ENCODE data around the gene GGT6. TPM values are rescaled to one million over a fixed set of nuclear protein-coding genes. Genes with fewer than 3 reads are reported as not detected.
"Not testable (repeated sequence)": the region's sequence is repeated elsewhere in the genome, so short reads cannot be mapped to it uniquely, and the experiment has no call there.

Gene GGT6, protein sequence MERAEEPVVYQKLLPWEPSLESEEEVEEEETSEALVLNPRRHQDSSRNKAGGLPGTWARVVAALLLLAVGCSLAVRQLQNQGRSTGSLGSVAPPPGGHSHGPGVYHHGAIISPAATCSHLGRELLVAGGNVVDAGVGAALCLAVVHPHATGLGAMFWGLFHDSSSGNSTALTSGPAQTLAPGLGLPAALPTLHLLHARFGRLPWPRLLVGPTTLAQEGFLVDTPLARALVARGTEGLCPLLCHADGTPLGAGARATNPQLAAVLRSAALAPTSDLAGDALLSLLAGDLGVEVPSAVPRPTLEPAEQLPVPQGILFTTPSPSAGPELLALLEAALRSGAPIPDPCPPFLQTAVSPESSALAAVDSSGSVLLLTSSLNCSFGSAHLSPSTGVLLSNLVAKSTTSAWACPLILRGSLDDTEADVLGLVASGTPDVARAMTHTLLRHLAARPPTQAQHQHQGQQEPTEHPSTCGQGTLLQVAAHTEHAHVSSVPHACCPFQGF
- not detected for total RNA-seq
- polyA plus RNA-seq (ENCODE audit: insufficient read length in 2 of 2), result under 1 TPM in 1 of 2 donors, not detected in 1; 0.15 TPM
- long read RNA-seq, donor 1, result 0 reads
- long read RNA-seq, donor 2, result 0 reads
- long read RNA-seq, donor 3, partial matches to known transcripts, result 0 of 1 reads
- long read RNA-seq, donor 3, other reads (novel, unspliced or antisense), result 0 of 1 reads
- long read RNA-seq, donor 4, partial matches to known transcripts, result 0 of 1 reads
- long read RNA-seq, donor 4, other reads (novel, unspliced or antisense), result 0 of 1 reads

DNA sequence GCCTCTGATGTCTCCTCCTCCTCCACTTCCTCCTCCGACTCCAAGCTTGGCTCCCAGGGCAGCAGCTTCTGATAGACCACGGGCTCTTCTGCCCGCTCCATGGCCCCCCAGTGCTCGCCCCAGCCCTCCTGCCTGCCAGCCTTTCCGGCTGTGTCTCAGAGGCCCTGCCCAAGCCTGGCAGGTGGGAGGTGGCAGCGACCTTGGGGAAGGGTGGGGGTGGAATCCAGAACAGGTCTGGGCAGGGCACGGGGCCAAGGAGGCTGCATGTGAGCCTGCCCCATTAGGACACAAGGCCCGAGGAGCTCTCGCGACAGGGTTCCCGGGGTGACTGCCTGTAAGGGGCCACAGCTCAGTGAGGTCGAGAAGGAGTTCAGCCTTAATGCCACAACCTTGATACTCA, at the start of gene GGT6:
Gene GGT6, minus strand, starts transcription at position 157 of the 400 bp plus-strand sequence. Its CDS starts 56 bp downstream, at position 101.
- Histone ChIP-seq H3K36me3 (ENCODE audit: control insufficient read depth, insufficient read depth, low read length) (no peaks in the 10 kb centered on the region), H3K27ac (ENCODE audit: low read depth, low read length) (no peak within 1 kb of the TSS), H3K4me1 (ENCODE audit: control insufficient read depth, insufficient read depth, low read length) (peaks cover 10% of the 10 kb centered on the region), H3K9me3 (ENCODE audit: control insufficient read depth, insufficient read depth, low read length) (no peaks in the 10 kb centered on the region), H3K4me3 (ENCODE audit: low read depth, low read length) (no peak within 1 kb of the TSS), H3K27me3 (ENCODE audit: control insufficient read depth, insufficient read depth, low read length) (peaks cover 3% of the 10 kb centered on the region)
- WGBS (ENCODE audit: insufficient coverage), result 83% methylated on average over 12 of the region's 12 CpGs
- DNase-seq (ENCODE audit: low read depth in 4 of 6, low spot score in 6 of 6), result no peak

DNA sequence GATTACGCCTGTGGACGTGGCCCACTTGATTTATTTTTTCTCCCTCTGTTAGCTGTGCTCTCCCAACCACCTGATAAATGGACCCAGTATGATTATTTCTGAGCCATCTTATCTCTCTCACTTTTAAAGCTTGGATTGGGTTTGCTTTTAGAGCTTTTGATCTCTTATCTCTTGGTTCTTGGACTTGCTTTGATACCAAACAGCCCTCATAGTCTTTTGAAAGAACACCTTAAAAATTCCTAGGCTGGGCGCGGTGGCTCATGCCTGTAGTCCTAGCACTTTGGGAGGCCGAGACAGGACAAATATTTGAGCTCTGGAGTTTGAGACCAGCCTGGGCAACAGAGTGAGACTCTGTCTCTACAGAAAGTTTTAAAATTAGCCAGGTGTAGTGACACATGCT, 49.8 kb upstream of the GGT6 start:
- 90% methylated on average over 3 of the region's 5 CpGs for WGBS (ENCODE audit: insufficient coverage)

DNA sequence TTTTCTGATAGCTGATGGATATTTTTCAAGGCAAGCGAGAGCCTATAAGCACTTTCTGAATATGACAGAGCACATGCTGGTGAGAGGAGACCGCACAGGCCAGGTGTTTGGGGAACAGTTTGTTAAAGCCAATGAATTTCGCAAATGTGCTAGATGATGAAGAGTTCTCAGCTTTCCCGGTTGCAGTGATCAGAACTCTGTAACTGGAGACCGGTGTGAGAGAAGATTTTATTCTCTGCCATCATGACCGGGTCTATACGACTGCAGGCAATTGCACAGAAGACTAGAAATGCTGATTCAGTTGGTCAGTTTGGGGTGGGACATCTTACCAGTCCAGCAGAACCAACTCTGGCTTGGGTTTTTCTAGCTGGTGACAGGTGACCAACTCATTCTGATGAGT, 49.4 kb upstream of the GGT6 start:
- DNase-seq (ENCODE audit: low read depth in 4 of 6, low spot score in 6 of 6), result no peak
- Histone ChIP-seq H3K27me3 (ENCODE audit: control insufficient read depth, insufficient read depth, low read length) (no peaks in the 10 kb centered on the region), H3K36me3 (ENCODE audit: control insufficient read depth, insufficient read depth, low read length) (no peaks in the 10 kb centered on the region), H3K4me1 (ENCODE audit: control insufficient read depth, insufficient read depth, low read length) (peaks cover 29% of the 10 kb centered on the region), H3K4me3 (ENCODE audit: low read depth, low read length) (no peak overlapping the region), H3K9me3 (ENCODE audit: control insufficient read depth, insufficient read depth, low read length) (no peaks in the 10 kb centered on the region), H3K27ac (ENCODE audit: low read depth, low read length) (no peak overlapping the region)
- 97% methylated on average over 7 of the region's 7 CpGs for WGBS (ENCODE audit: insufficient coverage)

More for the DNA sequence above, 49.8 kb upstream of the GGT6 start:
- Histone ChIP-seq H3K4me1 (ENCODE audit: control insufficient read depth, insufficient read depth, low read length) (peaks cover 28% of the 10 kb centered on the region), H3K4me3 (ENCODE audit: low read depth, low read length) (no peak overlapping the region), H3K9me3 (ENCODE audit: control insufficient read depth, insufficient read depth, low read length) (no peaks in the 10 kb centered on the region), H3K27ac (ENCODE audit: low read depth, low read length) (no peak overlapping the region), H3K36me3 (ENCODE audit: control insufficient read depth, insufficient read depth, low read length) (no peaks in the 10 kb centered on the region), H3K27me3 (ENCODE audit: control insufficient read depth, insufficient read depth, low read length) (no peaks in the 10 kb centered on the region)
- DNase-seq (ENCODE audit: low read depth in 4 of 6, low spot score in 6 of 6), result no peak

DNA sequence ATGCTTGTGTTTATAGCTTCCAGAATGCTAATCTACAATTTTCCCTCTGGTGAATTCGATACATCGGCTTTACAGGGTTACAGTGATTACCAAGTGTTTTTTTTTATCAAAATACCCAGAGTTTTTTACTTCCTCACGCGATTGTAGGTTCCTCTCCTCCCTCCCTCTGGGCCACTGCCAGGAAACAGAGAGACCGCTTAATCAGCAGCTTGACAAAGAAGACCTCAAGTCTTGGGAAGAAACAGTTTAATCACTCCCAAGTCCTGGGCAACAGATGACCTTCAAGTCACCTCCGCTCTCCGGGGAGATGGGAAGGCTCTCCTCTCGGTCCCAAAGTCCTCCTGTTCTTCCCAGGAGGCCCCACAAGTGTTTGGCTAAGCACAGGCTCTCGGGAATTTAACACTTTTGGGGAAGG, 47.4 kb upstream of the GGT6 start:
- 11% methylated on average over 5 of the region's 9 CpGs for WGBS (ENCODE audit: insufficient coverage)
- H3K27me3 ChIP-seq (ENCODE audit: control insufficient read depth, insufficient read depth, low read length), result no peaks in the 10 kb centered on the region
- H3K27ac ChIP-seq (ENCODE audit: low read depth, low read length), result peak overlapping the region; percentile 77
- peaks cover 37% of the 10 kb centered on the region for H3K4me1 ChIP-seq (ENCODE audit: control insufficient read depth, insufficient read depth, low read length)
- peak in 3 of 6 donors; percentile 61 to 87 (median 85) for DNase-seq (ENCODE audit: low read depth in 4 of 6, low spot score in 6 of 6)
- no peaks in the 10 kb centered on the region for H3K9me3 ChIP-seq (ENCODE audit: control insufficient read depth, insufficient read depth, low read length)
- H3K4me3 ChIP-seq (ENCODE audit: low read depth, low read length), result no peak overlapping the region
- no peaks in the 10 kb centered on the region for H3K36me3 ChIP-seq (ENCODE audit: control insufficient read depth, insufficient read depth, low read length)

DNA sequence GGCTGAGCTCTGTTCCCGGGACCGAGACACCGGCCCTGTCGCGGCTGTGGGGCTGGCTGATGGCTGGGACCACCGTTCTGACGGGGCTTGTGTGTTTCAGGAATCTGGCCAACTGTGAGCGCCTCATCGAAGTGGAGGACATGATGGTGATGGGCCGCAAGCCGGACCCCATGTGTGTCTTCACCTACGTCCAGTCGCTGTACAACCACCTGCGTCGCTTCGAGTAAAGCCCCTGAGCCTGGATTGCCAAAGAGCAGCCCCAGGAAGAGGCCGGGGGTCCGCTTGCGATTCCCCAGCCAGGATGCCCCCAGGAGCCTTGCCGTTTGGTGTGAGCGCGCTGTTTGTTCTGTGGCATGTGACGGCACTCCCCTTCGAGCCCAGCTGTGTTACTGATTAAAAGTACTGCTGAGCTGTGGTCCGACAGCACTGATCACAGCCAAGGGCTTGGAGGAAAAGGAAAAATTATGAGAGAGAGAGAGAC, 46.9 kb upstream of the GGT6 start:
- Histone ChIP-seq H3K4me1 (ENCODE audit: control insufficient read depth, insufficient read depth, low read length) (peaks cover 37% of the 10 kb centered on the region), H3K9me3 (ENCODE audit: control insufficient read depth, insufficient read depth, low read length) (no peaks in the 10 kb centered on the region), H3K27me3 (ENCODE audit: control insufficient read depth, insufficient read depth, low read length) (no peaks in the 10 kb centered on the region), H3K27ac (ENCODE audit: low read depth, low read length) (peak overlapping the region; percentile 77), H3K4me3 (ENCODE audit: low read depth, low read length) (no peak overlapping the region), H3K36me3 (ENCODE audit: control insufficient read depth, insufficient read depth, low read length) (no peaks in the 10 kb centered on the region)
- WGBS (ENCODE audit: insufficient coverage), result 35% methylated on average over 25 of the region's 25 CpGs
- peak in 1 of 6 donors; percentile 44 for DNase-seq (ENCODE audit: low read depth in 4 of 6, low spot score in 6 of 6)

DNA sequence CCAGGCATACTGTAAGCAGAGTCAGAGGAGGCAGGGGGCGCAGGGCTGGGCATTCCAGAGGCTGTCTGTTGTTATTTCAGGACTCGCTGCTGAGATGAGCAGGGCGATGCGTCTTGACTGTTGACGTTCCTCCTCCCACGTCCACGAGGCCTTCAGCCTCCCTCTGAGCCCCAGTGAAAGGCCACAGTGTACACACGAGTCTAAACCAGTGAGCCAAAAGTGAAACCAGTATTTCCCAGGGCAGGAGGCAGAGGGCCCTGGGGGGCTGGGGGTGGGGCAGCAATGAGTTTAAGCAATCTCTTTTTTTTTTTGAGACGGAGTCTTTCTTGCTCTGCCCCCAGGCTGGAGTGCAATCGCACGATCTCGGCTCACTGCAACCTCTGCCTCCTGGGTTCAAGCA, 45.4 kb upstream of the GGT6 start:
- peak in 1 of 6 donors; percentile 62 for DNase-seq (ENCODE audit: low read depth in 4 of 6, low spot score in 6 of 6)
- H3K27me3 ChIP-seq (ENCODE audit: control insufficient read depth, insufficient read depth, low read length), result no peaks in the 10 kb centered on the region
- WGBS (ENCODE audit: insufficient coverage), result 67% methylated on average over 7 of the region's 12 CpGs
- no peak overlapping the region for H3K4me3 ChIP-seq (ENCODE audit: low read depth, low read length)
- H3K27ac ChIP-seq (ENCODE audit: low read depth, low read length), result peak overlapping the region; percentile 61
- no peaks in the 10 kb centered on the region for H3K9me3 ChIP-seq (ENCODE audit: control insufficient read depth, insufficient read depth, low read length)
- H3K4me1 ChIP-seq (ENCODE audit: control insufficient read depth, insufficient read depth, low read length), result peaks cover 39% of the 10 kb centered on the region
- H3K36me3 ChIP-seq (ENCODE audit: control insufficient read depth, insufficient read depth, low read length), result no peaks in the 10 kb centered on the region

DNA sequence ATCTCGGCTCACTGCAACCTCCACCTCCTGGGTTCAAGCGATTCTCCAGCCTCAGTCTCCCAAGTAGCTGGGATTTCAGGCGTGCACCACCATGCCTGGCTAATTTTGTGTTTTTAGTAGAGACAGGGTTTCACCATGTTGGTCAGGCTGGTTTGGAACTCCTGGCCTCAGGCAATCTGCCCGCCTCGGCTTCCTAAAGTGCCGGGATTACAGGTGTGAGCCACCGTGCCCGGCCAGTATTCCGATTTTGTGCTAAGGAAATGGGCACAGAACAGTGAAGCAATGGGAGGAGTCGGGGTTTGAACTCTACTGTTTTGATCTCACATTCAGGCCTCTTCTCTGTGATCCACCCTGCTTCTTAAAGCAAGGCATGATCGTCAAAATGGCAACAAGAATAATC, 44.4 kb upstream of the GGT6 start:
- H3K9me3 ChIP-seq (ENCODE audit: control insufficient read depth, insufficient read depth, low read length); H3K27ac ChIP-seq (ENCODE audit: low read depth, low read length); DNase-seq (ENCODE audit: low read depth in 4 of 6, low spot score in 6 of 6); H3K36me3 ChIP-seq (ENCODE audit: control insufficient read depth, insufficient read depth, low read length); H3K27me3 ChIP-seq (ENCODE audit: control insufficient read depth, insufficient read depth, low read length); H3K4me3 ChIP-seq (ENCODE audit: low read depth, low read length): not testable (repeated sequence)
- peaks cover 48% of the 10 kb centered on the region for H3K4me1 ChIP-seq (ENCODE audit: control insufficient read depth, insufficient read depth, low read length)
- 89% methylated on average over 6 of the region's 11 CpGs for WGBS (ENCODE audit: insufficient coverage)

DNA sequence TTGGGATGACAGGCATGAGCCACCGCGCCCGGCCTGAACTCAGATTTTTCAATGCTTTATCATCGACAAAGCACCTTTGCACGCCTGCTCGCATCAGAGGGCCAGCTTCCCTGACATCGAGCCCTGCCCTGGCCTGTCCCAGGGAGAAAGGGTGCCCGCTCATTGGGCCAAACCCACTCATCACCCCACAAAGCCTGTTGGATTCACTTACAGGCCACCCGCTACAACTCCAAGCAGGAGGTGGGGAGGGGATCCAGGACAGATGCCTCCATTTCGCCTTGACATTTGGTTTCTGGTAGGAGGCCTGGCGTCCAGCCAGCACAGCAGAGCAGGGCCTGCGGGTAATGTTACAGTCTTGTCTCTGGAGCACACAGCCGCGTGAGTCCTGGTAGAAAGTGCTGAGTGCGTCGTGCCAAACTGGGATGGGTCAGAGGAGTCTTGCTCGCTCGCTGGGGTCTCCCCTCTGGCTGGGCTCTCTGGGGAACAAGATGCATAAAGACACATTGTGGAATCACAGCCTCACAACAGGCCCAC, 43.8 kb upstream of the GGT6 start:
- Histone ChIP-seq H3K4me3 (ENCODE audit: low read depth, low read length) (no peak overlapping the region), H3K4me1 (ENCODE audit: control insufficient read depth, insufficient read depth, low read length) (peaks cover 54% of the 10 kb centered on the region), H3K27ac (ENCODE audit: low read depth, low read length) (peak overlapping the region; percentile 25), H3K27me3 (ENCODE audit: control insufficient read depth, insufficient read depth, low read length) (no peaks in the 10 kb centered on the region), H3K9me3 (ENCODE audit: control insufficient read depth, insufficient read depth, low read length) (no peaks in the 10 kb centered on the region), H3K36me3 (ENCODE audit: control insufficient read depth, insufficient read depth, low read length) (peaks cover 8% of the 10 kb centered on the region)
- 42% methylated on average over 16 of the region's 18 CpGs for WGBS (ENCODE audit: insufficient coverage)
- DNase-seq (ENCODE audit: low read depth in 4 of 6, low spot score in 6 of 6), result peak in 2 of 6 donors; percentile 86 to 89

DNA sequence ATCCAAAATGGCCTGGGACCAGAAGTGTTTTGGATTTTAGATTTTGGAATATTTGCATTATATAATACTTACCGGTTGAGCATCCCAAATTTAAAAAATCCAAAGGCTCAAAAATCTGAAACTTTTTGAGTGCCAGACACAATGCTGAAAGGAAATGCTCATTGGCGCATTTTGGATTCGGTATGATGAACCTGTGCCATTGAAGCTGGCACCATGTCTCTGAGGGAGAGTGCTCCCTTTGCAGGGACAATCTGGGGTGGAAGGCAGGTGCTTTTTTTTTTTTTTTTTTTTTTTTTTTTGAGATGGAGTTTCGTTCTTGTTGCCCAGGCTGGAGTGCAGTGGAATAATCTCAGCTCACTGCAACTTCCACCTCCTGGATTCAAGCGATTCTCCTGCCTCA, 41.7 kb upstream of the GGT6 start:
- no peak for DNase-seq (ENCODE audit: low read depth in 4 of 6, low spot score in 6 of 6)
- Histone ChIP-seq H3K4me1 (ENCODE audit: control insufficient read depth, insufficient read depth, low read length) (peaks cover 48% of the 10 kb centered on the region), H3K4me3 (ENCODE audit: low read depth, low read length) (no peak overlapping the region), H3K36me3 (ENCODE audit: control insufficient read depth, insufficient read depth, low read length) (peaks cover 15% of the 10 kb centered on the region), H3K9me3 (ENCODE audit: control insufficient read depth, insufficient read depth, low read length) (no peaks in the 10 kb centered on the region), H3K27me3 (ENCODE audit: control insufficient read depth, insufficient read depth, low read length) (no peaks in the 10 kb centered on the region), H3K27ac (ENCODE audit: low read depth, low read length) (no peak overlapping the region)
- 89% methylated on average over 3 of the region's 5 CpGs for WGBS (ENCODE audit: insufficient coverage)
